KMS-11 (cell line): Measurements from ENCODE around the gene CILP2.

ENCODE experiments used
- H2AFZ ChIP-seq: fragments of 200-600 bp; sonication (generic); 2 replicates; pipeline ENCODE4 v1.6.1; 2016; ENCODE audit warnings: antibody characterized with exemption, mixed run types, low read depth
- H3K27ac ChIP-seq: fragments of 200-600 bp; sonication (generic); 2 replicates; pipeline ENCODE4 v1.6.1; 2016; ENCODE audit warnings: mild to moderate bottlenecking, mixed run types
- H3K27me3 ChIP-seq: fragments of 200-600 bp; sonication (generic); 2 replicates; pipeline ENCODE4 v1.6.1; 2017; ENCODE audit warnings: mild to moderate bottlenecking, low read depth, mixed run types, moderate library complexity; ENCODE audit not compliant: insufficient read depth
- H3K36me3 ChIP-seq: fragments of 200-600 bp; sonication (generic); 2 replicates; pipeline ENCODE4 v1.6.1; 2017; ENCODE audit warnings: mild to moderate bottlenecking, mixed run types; ENCODE audit not compliant: insufficient read depth
- H3K4me1 ChIP-seq: fragments of 200-600 bp; sonication (generic); 2 replicates; pipeline ENCODE4 v1.6.1; 2016; ENCODE audit warnings: mild to moderate bottlenecking, low read depth, mixed run types; ENCODE audit not compliant: poor library complexity, severe bottlenecking
- H3K4me2 ChIP-seq: fragments of 200-600 bp; sonication (generic); 2 replicates; pipeline ENCODE4 v1.7.0; 2016; ENCODE audit warnings: mild to moderate bottlenecking, mixed run types
- H3K4me3 ChIP-seq: fragments of 200-600 bp; sonication (generic); IDR thresholded peaks from 2 replicates; pipeline ENCODE4 v1.6.1; 2017; ENCODE audit warnings: low read depth, low read length, mixed read lengths; ENCODE audit not compliant: insufficient read depth
- H3K79me2 ChIP-seq: fragments of 200-600 bp; sonication (generic); 2 replicates; pipeline ENCODE4 v1.6.1; 2016; ENCODE audit warnings: low read depth, mixed run types; ENCODE audit not compliant: insufficient read depth
- H3K9ac ChIP-seq: fragments of 200-600 bp; sonication (generic); 2 replicates; pipeline ENCODE4 v1.6.1; 2016; ENCODE audit warnings: mild to moderate bottlenecking, mixed run types
- H4K20me1 ChIP-seq: fragments of 200-600 bp; sonication (generic); 2 replicates; pipeline ENCODE4 v1.6.1; 2016; ENCODE audit warnings: mild to moderate bottlenecking, mixed run types; ENCODE audit not compliant: insufficient read depth
- CTCF ChIP-seq: fragments of 200-600 bp; sonication (generic); conservative IDR thresholded peaks from 2 replicates; pipeline ENCODE4 v1.6.1; 2017; ENCODE audit warnings: low read depth, mild to moderate bottlenecking, antibody characterized with exemption, low read length, moderate library complexity, mixed read lengths

Gene CILP2

GRCh38 chr19:19513682-19514081 lies 24.4 kb upstream of the CILP2 start:
- TF ChIP-seq CTCF, result no peak
- no peaks in the 10 kb centered on the region for H4K20me1 ChIP-seq
- no peak overlapping the region for H3K4me3 ChIP-seq

GRCh38 chr19:19514215-19514657 lies 23.8 kb upstream of the CILP2 start:
- Histone ChIP-seq H3K27ac (no peak overlapping the region), H3K4me3 (no peak overlapping the region), H3K4me1 (peaks cover 16% of the 10 kb centered on the region), H3K36me3 (no peaks in the 10 kb centered on the region; the same call in 1 of the 2 replicates), H3K79me2 (peaks cover 28% of the 10 kb centered on the region), H3K9ac (no peak overlapping the region), H3K4me2 (no peak overlapping the region), H4K20me1 (no peaks in the 10 kb centered on the region), H2AFZ (no peak overlapping the region), H3K27me3 (no peaks in the 10 kb centered on the region)
- TF ChIP-seq CTCF, result no peak

More at GRCh38 chr19:19513682-19514081, 24.4 kb upstream of the CILP2 start:
- Histone ChIP-seq H3K9ac (no peak overlapping the region), H3K27me3 (no peaks in the 10 kb centered on the region), H3K4me2 (no peak overlapping the region), H3K79me2 (peaks cover 25% of the 10 kb centered on the region), H3K27ac (no peak overlapping the region), H3K4me1 (peaks cover 16% of the 10 kb centered on the region), H2AFZ (no peak overlapping the region), H3K36me3 (no peaks in the 10 kb centered on the region)

GRCh38 chr19:19514881-19515641 lies 23.0 kb upstream of the CILP2 start, which contains the start of gene TSSK6:
TSS of gene TSSK6 (minus strand) at chr19:19515548. CDS start at chr19:19515427, 121 bp downstream.
- Histone ChIP-seq H3K27me3 (no peaks in the 10 kb centered on the region), H2AFZ (peak within 1 kb of the TSS; percentile 82), H3K79me2 (peaks cover 33% of the 10 kb centered on the region), H4K20me1 (no peaks in the 10 kb centered on the region), H3K36me3 (no peaks in the 10 kb centered on the region; the same call in 1 of the 2 replicates), H3K4me3 (peak within 1 kb of the TSS; percentile 26), H3K4me1 (peaks cover 16% of the 10 kb centered on the region), H3K27ac (peak within 1 kb of the TSS; percentile 53), H3K9ac (peak within 1 kb of the TSS; percentile 61), H3K4me2 (peak within 1 kb of the TSS; percentile 83)
- TF ChIP-seq CTCF, result no peak

GRCh38 chr19:19515642-19516519 lies 22.2 kb upstream of the CILP2 start, which contains the start of gene NDUFA13:
TSS of gene NDUFA13 (plus strand) at chr19:19516225. CDS start at chr19:19516239, 14 bp downstream.
- Histone ChIP-seq H3K4me2 (peak within 1 kb of the TSS; percentile 83), H2AFZ (peak within 1 kb of the TSS; percentile 82), H3K27me3 (no peaks in the 10 kb centered on the region), H3K4me1 (peaks cover 16% of the 10 kb centered on the region), H3K4me3 (peak within 1 kb of the TSS; percentile 26), H4K20me1 (no peaks in the 10 kb centered on the region), H3K36me3 (no peaks in the 10 kb centered on the region; the same call in none of the 2 replicates), H3K79me2 (peaks cover 37% of the 10 kb centered on the region), H3K27ac (peak within 1 kb of the TSS; percentile 53), H3K9ac (peak within 1 kb of the TSS; percentile 61)
- TF ChIP-seq CTCF, result no peak
